Body of pancreas (tissue), 4 donors: ENCODE measurements around the gene PRIMA1.

Experiments used
- POLR2A ChIP-seq, 3 donors: fragments of 450-650 bp; IDR thresholded peaks; one replicate each; pipeline ENCODE4 v1.6.1; 2016; ENCODE audit warnings: antibody characterized with exemption in 3 of 3, mild to moderate bottlenecking in 2 of 3
- TF ChIP-seq, protein P1 (sequence below), 7 experiments: fragments of 450-650 bp in 4 of 7; fragments of 200-600 bp in 3 of 7; sonication (generic) in 3 of 7; IDR thresholded peaks; one replicate each; pipeline ENCODE4 v1.5.1; 2016 to 2019; ENCODE audit warnings: antibody characterized with exemption in 7 of 7

DNA sequence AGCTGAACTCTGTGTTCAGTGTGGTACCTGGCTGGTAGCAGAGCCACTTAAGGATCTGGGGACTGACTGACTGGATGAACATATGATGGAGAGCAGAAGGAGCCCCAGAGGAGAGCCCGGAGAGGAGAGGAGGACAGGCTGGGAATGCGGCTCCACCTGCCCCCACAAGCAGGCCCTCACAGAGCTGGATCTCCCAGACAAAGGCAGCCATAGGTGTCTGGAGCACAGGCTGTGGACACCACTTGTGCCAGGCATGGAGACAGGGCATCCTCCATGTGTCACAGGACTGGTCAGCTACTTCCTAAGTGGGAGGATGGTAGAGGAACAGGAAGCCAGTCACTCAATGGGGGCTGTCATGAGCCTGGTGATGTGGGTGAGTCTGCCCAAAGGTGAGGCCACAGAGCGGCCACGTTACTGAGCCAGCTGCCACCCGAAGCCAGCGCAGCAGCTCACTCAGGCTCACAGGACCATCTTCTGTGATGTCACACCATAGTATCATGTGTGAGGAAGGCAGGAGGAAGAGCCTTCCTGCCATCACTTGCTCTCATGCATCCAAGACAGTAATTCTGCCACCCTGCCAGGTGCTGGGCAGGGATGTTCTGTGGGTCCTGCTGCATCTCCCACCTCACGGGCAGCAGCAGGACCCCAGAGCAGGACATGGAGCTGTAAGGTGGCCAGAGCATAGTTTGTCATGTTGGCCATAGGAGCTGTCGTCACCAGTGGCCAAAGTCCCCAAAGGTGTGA lies 72.1 kb downstream of the PRIMA1 start:
- TF ChIP-seq, protein P1, sequence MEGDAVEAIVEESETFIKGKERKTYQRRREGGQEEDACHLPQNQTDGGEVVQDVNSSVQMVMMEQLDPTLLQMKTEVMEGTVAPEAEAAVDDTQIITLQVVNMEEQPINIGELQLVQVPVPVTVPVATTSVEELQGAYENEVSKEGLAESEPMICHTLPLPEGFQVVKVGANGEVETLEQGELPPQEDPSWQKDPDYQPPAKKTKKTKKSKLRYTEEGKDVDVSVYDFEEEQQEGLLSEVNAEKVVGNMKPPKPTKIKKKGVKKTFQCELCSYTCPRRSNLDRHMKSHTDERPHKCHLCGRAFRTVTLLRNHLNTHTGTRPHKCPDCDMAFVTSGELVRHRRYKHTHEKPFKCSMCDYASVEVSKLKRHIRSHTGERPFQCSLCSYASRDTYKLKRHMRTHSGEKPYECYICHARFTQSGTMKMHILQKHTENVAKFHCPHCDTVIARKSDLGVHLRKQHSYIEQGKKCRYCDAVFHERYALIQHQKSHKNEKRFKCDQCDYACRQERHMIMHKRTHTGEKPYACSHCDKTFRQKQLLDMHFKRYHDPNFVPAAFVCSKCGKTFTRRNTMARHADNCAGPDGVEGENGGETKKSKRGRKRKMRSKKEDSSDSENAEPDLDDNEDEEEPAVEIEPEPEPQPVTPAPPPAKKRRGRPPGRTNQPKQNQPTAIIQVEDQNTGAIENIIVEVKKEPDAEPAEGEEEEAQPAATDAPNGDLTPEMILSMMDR (IDR thresholded peaks at IDR 0.05): no peak
- no peak for TF ChIP-seq POLR2A (IDR thresholded peaks at IDR 0.05)
